ENCODE data around the gene MBOAT2. TPM values are rescaled to one million over a fixed set of nuclear protein-coding genes. Genes with fewer than 3 reads are reported as not detected.

Gene MBOAT2
- total RNA-seq, 1 experiment from 2014 or later, result 34.8 TPM

- Histone ChIP-seq H3K36me3 (ENCODE audit: control insufficient read depth, insufficient read depth, low read length) (no peaks in the 10 kb centered on the region), H3K4me1 (ENCODE audit: control insufficient read depth, insufficient read depth, low read length) (peaks cover 35% of the 10 kb centered on the region), H3K4me3 (ENCODE audit: low read depth in 2 of 2, low read length in 2 of 2) (peak overlapping the region; percentile 75 to 81), H3K27me3 (ENCODE audit: control insufficient read depth, insufficient read depth, low read length) (no peaks in the 10 kb centered on the region), H3K27ac (ENCODE audit: low read length) (peak overlapping the region; percentile 74), H3K9me3 (ENCODE audit: control insufficient read depth, insufficient read depth, low read depth, low read length) (no peaks in the 10 kb centered on the region)
- DNase-seq (ENCODE audit: low read depth, low spot score), result no peak
- CTCF ChIA-PET, result interaction anchor here (0.6 kb wide), 1 partner anchor 201 kb away, joined by 3 read pairs; no protein-coding TSS in a partner anchor
- no peak for TF ChIP-seq CTCF (IDR thresholded peaks at IDR 0.05)
- TF ChIP-seq TCF7L2 (IDR thresholded peaks at IDR 0.05; ENCODE audit: low read depth, low read length), result 0 out of 2 replicates have a peak, but pooled peaks have one; percentile 23
- intact Hi-C loops (cut with micrococcal nuclease; ENCODE audit: unreplicated experiment), result no loop called here
- peak; percentile 11 for ATAC-seq
- in situ Hi-C loops (cut with HindIII; ENCODE audit: low pct_unique_long_range_greater_than_20kb, low sequenced_read_pairs), result no loop called here
- BruUV-seq (replicated peaks), result no TSS peak
- POLR2A ChIA-PET, result interaction anchor here (0.6 kb wide), 1 partner anchor 50 kb away, joined by 3 read pairs; no protein-coding TSS in a partner anchor
Observed at GRCh38 chr2:9004338-9005204, 1.1 kb upstream of the MBOAT2 start.

GRCh38 chr2:9003366-9003615, 193 bp downstream of the MBOAT2 start:
- BruUV-seq (replicated peaks), result no TSS peak
- no peak for TF ChIP-seq TCF7L2 (IDR thresholded peaks at IDR 0.05; ENCODE audit: low read depth, low read length)
- TF ChIP-seq CTCF (IDR thresholded peaks at IDR 0.05), result no peak
- TF ChIP-seq REST (IDR thresholded peaks at IDR 0.05; ENCODE audit: insufficient read depth in 1 of 2, low read depth in 2 of 2, low read length in 1 of 2), result no peak
- intact Hi-C loops (cut with micrococcal nuclease; ENCODE audit: unreplicated experiment) (no loop called here), in situ Hi-C loops (cut with HindIII; ENCODE audit: low pct_unique_long_range_greater_than_20kb, low sequenced_read_pairs) (no loop called here)
- CTCF ChIA-PET, result no interaction called here
- POLR2A ChIA-PET, result interaction anchor here (0.6 to 0.7 kb wide), 2 partner anchors 10 to 179 kb away, joined by 3 to 4 read pairs; no protein-coding TSS in a partner anchor
- Histone ChIP-seq H3K27ac (ENCODE audit: low read length) (no peak overlapping the region), H3K4me1 (ENCODE audit: control insufficient read depth, insufficient read depth, low read length) (peaks cover 36% of the 10 kb centered on the region), H3K27me3 (ENCODE audit: control insufficient read depth, insufficient read depth, low read length) (no peaks in the 10 kb centered on the region), H3K4me3 (ENCODE audit: low read depth in 2 of 2, low read length in 2 of 2) (peak overlapping the region; percentile 69 to 73), H3K36me3 (ENCODE audit: control insufficient read depth, insufficient read depth, low read length) (no peaks in the 10 kb centered on the region; the same call in 1 of the 2 replicates), H3K9me3 (ENCODE audit: control insufficient read depth, insufficient read depth, low read depth, low read length) (no peaks in the 10 kb centered on the region)
- ATAC-seq, result no peak
- DNase-seq (ENCODE audit: low read depth, low spot score), result no peak

All from Panc1 (cell line).